Measurements from ENCODE around the gene CRIP2. TPM values are rescaled to one million over a fixed set of nuclear protein-coding genes. Genes with fewer than 3 reads are reported as not detected.

The CRIP2 gene
- polyA plus RNA-seq, 1 donor from 2014 or later = 214 TPM

DNA sequence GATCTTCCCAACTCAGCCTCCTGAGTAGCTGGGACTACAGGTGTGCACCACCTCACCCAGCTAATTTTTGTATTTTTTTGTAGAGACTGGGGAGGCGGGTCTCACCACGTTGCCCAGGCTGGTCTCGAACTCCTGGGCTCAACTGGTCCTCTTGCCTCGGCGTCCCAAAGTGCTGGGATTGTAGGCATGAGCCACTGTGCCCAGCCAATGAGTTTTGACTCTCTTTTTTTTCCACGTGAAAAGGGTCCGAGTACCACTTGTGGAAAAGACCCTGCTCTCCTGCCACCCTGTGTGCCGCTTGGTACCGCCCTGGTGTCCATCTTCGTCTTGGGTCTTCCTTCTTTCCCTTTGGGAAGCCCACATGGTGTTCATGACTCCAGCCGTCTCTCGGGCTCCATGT, 34.0 kb downstream of the CRIP2 start:
- TF ChIP-seq RAD21 (conservative IDR thresholded peaks at IDR 0.05) (no peak), EP300 (conservative IDR thresholded peaks at IDR 0.05; ENCODE audit: poor library complexity, severe bottlenecking) (no peak), TAF1 (IDR thresholded peaks at IDR 0.05; ENCODE audit: low read depth) (no peak), POLR2AphosphoS5 (IDR thresholded peaks at IDR 0.05) (no peak), MXI1 (conservative IDR thresholded peaks at IDR 0.05; ENCODE audit: poor library complexity, severe bottlenecking) (no peak), SMC3 (conservative IDR thresholded peaks at IDR 0.05; ENCODE audit: poor library complexity) (no peak), EZH2 (IDR thresholded peaks at IDR 0.05; ENCODE audit: borderline replicate concordance, insufficient read depth, low read length, poor library complexity, severe bottlenecking) (no peak)
- TF ChIP-seq, protein P1, sequence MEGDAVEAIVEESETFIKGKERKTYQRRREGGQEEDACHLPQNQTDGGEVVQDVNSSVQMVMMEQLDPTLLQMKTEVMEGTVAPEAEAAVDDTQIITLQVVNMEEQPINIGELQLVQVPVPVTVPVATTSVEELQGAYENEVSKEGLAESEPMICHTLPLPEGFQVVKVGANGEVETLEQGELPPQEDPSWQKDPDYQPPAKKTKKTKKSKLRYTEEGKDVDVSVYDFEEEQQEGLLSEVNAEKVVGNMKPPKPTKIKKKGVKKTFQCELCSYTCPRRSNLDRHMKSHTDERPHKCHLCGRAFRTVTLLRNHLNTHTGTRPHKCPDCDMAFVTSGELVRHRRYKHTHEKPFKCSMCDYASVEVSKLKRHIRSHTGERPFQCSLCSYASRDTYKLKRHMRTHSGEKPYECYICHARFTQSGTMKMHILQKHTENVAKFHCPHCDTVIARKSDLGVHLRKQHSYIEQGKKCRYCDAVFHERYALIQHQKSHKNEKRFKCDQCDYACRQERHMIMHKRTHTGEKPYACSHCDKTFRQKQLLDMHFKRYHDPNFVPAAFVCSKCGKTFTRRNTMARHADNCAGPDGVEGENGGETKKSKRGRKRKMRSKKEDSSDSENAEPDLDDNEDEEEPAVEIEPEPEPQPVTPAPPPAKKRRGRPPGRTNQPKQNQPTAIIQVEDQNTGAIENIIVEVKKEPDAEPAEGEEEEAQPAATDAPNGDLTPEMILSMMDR (IDR thresholded peaks at IDR 0.05; ENCODE audit: poor library complexity, severe bottlenecking) = no peak
- TF ChIP-seq, protein P2, sequence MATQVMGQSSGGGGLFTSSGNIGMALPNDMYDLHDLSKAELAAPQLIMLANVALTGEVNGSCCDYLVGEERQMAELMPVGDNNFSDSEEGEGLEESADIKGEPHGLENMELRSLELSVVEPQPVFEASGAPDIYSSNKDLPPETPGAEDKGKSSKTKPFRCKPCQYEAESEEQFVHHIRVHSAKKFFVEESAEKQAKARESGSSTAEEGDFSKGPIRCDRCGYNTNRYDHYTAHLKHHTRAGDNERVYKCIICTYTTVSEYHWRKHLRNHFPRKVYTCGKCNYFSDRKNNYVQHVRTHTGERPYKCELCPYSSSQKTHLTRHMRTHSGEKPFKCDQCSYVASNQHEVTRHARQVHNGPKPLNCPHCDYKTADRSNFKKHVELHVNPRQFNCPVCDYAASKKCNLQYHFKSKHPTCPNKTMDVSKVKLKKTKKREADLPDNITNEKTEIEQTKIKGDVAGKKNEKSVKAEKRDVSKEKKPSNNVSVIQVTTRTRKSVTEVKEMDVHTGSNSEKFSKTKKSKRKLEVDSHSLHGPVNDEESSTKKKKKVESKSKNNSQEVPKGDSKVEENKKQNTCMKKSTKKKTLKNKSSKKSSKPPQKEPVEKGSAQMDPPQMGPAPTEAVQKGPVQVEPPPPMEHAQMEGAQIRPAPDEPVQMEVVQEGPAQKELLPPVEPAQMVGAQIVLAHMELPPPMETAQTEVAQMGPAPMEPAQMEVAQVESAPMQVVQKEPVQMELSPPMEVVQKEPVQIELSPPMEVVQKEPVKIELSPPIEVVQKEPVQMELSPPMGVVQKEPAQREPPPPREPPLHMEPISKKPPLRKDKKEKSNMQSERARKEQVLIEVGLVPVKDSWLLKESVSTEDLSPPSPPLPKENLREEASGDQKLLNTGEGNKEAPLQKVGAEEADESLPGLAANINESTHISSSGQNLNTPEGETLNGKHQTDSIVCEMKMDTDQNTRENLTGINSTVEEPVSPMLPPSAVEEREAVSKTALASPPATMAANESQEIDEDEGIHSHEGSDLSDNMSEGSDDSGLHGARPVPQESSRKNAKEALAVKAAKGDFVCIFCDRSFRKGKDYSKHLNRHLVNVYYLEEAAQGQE (IDR thresholded peaks at IDR 0.05; ENCODE audit: borderline replicate concordance) = no peak
- Histone ChIP-seq H3K27me3 (ENCODE audit: insufficient read depth, low read depth, low read length) (no peaks in the 10 kb centered on the region), H3K79me2 (replicated peaks; ENCODE audit: insufficient read depth, low read length) (no peaks in the 10 kb centered on the region), H3K27ac (ENCODE audit: low read length) (no peak overlapping the region), H3K36me3 (ENCODE audit: insufficient read depth, low read length) (no peaks in the 10 kb centered on the region), H3F3A (ENCODE audit: insufficient read depth, low read length, poor library complexity, severe bottlenecking) (no peaks in the 10 kb centered on the region), H3K9me3 (ENCODE audit: low read length) (no peaks in the 10 kb centered on the region), H3K9ac (ENCODE audit: low read length) (no peak overlapping the region), H3K9me2 (ENCODE audit: insufficient read depth, low read length) (no peaks in the 10 kb centered on the region), H3K4me2 (ENCODE audit: low read length) (no peak overlapping the region), H2AFZ (ENCODE audit: low read depth, low read length) (no peak overlapping the region), H4K20me1 (ENCODE audit: insufficient read depth) (no peaks in the 10 kb centered on the region), H3K4me3 (ENCODE audit: low read length) (no peak overlapping the region)

DNA sequence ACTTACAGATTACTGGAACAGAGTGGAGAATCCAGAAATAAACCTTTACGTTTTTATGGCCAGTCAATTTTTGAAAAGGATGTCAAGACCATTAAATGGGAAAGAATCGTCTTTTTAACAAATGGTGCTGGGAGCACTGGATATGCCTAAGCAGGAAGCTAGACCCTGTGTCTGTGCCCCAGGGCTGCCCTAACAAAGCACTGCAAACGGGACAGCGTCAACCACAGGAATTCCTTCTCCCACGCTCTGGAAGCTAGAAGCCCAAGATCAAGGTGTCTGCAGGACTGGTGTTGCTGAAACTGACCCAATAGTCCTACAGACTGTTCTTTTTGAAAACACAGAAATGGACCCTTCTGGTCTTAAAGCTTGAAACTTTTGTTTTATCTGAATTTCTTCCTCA, 42.5 kb downstream of the CRIP2 start:
- Histone ChIP-seq H3K9me2 (ENCODE audit: insufficient read depth, low read length) (no peaks in the 10 kb centered on the region), H3K9me3 (ENCODE audit: low read length) (no peaks in the 10 kb centered on the region), H3F3A (ENCODE audit: insufficient read depth, low read length, poor library complexity, severe bottlenecking) (no peaks in the 10 kb centered on the region), H3K79me2 (replicated peaks; ENCODE audit: insufficient read depth, low read length) (no peaks in the 10 kb centered on the region), H3K4me3 (ENCODE audit: low read length) (no peak overlapping the region), H3K4me2 (ENCODE audit: low read length) (no peak overlapping the region), H4K20me1 (ENCODE audit: insufficient read depth) (no peaks in the 10 kb centered on the region), H3K27me3 (ENCODE audit: insufficient read depth, low read depth, low read length) (no peaks in the 10 kb centered on the region), H3K9ac (ENCODE audit: low read length) (no peak overlapping the region), H3K36me3 (ENCODE audit: insufficient read depth, low read length) (no peaks in the 10 kb centered on the region), H2AFZ (ENCODE audit: low read depth, low read length) (no peak overlapping the region), H3K27ac (ENCODE audit: low read length) (no peak overlapping the region)
- TF ChIP-seq TAF1 (IDR thresholded peaks at IDR 0.05; ENCODE audit: low read depth) (no peak), RAD21 (conservative IDR thresholded peaks at IDR 0.05) (no peak), SMC3 (conservative IDR thresholded peaks at IDR 0.05; ENCODE audit: poor library complexity) (no peak)
- TF ChIP-seq, protein P1 (IDR thresholded peaks at IDR 0.05; ENCODE audit: poor library complexity, severe bottlenecking) = no peak

Measured in neural cell (in vitro differentiated cells).